Stimulated activated CD4-positive, alpha-beta T cell treated with anti-CD3 and anti-CD28 coated beads, Interleukin-1b, Interleukin-23, amount 100 ng/mL, for 48 hours (primary cell): ENCODE results near the gene AQP6.
"Not testable (repeated sequence)": the region's sequence is repeated elsewhere in the genome, so short reads cannot be mapped to it uniquely, and the experiment has no call there.

Experiments
- DNase-seq: peaks from one replicate; pipeline ENCODE4 v3.0.0-alpha.2; 2020

The AQP6 gene

DNA sequence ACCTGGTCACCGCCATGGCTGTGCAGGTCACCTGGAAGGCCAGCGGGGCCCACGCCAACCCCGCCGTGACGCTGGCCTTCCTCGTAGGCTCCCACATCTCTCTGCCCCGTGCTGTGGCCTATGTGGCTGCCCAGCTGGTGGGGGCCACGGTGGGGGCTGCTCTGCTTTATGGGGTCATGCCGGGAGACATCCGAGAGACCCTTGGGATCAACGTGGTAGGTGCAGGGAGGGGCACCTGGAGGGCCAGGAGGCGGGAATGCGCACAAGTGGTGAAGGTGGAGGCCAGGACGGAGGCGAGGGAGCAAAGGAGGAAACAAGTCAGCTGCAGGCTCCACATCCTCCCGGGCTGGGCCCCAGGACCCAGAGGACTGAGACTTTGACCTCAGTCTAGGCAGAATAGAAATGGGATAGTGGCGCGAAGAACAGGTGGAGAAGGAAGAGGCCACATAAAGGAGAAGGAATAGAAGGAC, 649 bp downstream of the AQP6 start:
- no peak for DNase-seq

DNA sequence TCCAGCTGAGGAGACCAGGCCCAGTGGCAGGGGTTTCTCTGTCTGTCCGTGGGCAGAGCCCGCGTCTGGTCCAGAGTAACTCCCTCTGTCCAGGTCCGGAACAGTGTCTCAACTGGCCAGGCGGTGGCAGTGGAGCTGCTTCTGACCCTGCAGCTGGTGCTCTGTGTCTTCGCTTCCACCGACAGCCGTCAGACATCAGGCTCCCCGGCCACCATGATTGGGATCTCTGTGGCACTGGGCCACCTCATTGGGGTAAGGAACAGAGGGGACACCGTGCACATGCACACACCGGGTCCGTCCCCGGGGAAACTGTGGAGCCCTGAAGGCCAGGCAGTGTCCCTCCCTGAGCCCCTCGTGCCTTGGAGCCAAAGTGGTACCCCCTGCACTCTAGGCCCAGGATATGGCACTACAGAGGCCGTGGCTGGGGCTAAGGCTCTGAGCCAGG, 1.5 kb downstream of the AQP6 start:
- DNase-seq = no peak

DNA sequence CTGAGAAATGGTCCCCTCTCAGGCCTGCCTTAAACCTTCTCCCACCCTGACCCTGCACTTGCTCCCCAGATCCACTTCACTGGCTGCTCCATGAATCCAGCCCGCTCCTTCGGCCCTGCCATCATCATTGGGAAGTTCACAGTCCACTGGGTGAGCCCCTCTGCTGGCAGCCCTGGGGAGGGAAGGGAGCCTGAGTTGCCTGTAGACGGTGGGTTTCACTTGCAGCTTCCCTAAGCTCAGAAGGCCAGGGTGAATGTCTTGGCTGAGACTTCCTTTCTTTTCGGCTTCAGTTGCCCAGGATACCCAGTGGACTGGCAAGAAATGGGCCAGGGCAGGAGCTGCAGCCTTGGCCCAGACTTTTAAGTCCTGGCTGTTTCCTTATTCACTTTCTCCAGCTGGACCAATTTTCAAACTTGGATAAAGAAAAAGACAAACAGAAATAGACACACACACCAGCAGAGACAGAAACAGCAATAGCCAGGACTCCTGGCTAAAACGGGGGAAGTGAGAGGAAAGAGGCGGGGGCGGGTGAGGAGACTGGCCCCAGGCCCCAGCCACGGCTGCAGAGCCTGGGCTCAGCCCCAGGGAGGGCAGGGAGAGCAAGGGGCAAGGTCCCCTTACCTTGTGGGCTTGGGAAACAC, 2.0 kb downstream of the AQP6 start:
- no peak for DNase-seq

DNA sequence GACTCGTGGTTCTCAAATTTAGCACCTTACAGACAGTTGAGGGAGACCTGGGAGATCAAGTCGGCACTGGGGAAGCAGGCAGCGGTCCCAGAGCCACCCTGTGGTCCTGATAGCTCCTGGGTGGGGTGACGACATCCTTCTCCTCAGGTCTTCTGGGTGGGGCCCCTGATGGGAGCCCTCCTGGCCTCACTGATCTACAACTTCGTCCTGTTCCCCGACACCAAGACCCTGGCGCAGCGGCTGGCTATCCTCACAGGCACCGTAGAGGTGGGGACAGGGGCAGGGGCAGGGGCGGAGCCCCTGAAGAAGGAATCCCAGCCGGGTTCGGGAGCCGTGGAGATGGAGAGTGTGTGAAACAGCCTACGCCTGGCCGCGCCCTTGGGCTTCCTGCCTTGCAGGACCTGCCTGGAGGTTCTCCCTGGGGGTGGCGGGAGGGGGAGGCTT, 2.6 kb downstream of the AQP6 start:
- no peak for DNase-seq

DNA sequence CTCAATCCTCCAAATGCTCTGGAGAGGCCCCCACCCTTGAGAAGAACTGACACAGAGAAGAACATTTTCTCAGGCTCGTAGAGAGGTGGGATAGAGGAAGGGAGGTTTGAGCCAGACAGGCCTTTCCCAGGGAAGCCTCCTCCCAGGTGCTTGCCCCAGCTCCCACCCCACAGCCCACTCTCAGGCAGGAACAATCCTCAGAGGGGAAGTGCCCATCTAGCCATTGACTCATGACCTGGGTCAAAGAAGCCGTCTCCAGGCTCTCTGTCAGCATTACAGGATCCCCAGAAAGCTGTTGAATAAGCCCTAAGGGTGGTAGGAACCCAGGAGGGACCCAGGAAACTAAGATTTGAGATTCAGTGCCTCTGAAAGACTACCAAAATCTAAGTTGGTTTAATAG, 3.8 kb downstream of the AQP6 start:
- no peak for DNase-seq

DNA sequence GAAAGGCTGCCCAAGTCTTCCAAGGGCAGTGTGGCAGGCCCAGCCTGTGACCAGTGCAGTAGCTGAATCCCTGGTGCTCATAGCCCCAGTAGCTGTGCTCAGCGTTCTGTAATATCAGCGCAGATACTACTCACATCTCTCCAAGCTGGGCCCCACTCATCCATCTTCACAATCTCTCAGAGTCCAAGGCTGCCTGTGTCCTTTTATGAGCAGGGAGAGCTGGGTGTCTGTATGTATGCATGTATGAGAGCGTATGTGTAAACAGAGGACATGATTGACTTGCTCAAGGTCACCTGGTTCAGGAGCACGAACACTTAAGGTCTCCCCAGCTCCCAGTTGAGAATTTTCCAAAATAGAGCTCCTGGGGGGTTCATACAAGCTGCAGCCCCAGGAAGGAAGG, 5.4 kb downstream of the AQP6 start:
- DNase-seq = no peak

DNA sequence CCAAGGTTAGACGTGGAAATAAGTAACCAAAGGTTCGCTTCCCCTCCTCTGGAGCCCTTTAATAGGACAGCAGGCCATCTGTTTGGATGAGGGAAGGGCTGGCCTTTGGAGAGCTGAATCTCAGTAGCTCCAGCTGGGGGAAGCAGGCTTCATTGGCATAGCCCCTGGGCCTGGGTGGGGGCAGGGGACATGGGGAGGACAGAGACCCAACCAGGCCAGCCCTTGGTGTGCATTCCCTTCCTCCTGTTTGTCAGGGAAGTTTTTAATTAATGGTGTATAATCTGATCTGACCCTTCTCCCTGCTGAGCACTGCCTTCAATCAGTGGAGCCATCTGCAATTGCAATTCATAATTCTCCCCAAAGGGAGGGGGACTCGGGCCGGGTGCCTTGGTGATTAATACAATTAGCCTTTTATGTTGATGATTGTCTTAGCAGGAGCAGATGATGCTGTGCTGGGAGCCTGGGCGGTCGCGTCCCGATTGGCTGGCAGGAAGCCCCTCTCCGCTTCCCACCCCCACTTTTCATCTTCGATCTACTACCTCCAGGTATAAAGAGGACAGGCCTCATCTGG, 6.4 kb downstream of the AQP6 start:
- DNase-seq = no peak

DNA sequence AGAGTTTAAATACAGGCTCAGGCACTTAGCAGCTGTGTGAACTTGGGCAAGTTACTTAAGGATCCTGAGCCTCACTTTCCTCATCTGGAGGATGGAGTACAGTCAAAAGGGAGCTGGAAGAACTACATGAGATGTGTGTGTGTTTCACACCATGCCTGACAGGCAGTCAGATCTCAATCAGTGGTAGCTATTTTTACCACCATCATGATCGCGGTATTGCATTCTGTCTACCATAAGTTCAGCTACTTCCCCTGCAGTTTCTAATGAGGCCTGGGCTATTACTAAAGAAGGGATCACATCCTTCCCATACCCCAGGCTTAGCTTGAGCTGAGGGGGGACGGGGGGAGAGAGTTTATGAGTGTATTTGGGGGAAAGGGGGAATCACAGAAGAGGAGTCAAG, 7.0 kb downstream of the AQP6 start:
- DNase-seq = no peak

DNA sequence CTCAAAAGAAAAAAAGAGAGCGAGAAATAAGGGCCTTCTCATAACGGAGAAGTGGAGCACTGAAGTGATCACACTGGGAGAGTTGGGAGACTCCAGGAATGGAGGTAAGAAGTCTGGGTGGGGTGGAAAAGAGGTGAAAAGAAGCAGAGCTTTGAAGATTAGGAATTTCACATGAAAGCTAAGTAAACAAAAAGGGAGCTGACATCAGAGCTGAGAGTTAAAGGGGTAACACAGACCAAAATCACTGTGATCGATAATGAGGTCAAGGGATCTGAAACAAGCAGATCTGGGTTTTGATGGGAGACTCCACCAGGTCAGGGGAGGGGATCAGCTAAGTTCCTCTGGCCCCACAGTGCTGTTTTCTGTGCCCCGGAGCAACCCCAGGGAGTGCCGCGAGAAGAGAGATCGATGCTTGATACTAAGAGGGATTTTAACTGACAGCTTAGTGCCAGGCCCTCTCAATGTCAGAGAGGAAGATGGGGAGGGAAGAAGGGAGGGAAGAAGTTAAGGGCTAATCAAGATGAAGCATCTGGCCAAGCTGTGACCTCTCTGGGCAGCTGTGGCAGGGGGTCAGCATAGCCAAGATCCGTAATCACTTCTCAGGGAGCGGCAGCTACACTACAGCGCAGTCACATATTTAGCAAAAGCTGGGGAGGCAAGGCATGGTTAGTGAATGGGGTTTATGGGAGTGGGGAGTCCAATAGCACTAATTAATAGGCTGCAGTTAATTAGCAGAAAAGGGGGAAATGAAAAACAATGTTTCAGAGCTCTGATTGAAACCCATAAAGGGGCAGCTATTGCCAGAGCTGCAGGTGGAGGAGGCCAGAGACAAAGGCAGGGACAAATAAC, 8.0 kb downstream of the AQP6 start:
- no peak for DNase-seq

DNA sequence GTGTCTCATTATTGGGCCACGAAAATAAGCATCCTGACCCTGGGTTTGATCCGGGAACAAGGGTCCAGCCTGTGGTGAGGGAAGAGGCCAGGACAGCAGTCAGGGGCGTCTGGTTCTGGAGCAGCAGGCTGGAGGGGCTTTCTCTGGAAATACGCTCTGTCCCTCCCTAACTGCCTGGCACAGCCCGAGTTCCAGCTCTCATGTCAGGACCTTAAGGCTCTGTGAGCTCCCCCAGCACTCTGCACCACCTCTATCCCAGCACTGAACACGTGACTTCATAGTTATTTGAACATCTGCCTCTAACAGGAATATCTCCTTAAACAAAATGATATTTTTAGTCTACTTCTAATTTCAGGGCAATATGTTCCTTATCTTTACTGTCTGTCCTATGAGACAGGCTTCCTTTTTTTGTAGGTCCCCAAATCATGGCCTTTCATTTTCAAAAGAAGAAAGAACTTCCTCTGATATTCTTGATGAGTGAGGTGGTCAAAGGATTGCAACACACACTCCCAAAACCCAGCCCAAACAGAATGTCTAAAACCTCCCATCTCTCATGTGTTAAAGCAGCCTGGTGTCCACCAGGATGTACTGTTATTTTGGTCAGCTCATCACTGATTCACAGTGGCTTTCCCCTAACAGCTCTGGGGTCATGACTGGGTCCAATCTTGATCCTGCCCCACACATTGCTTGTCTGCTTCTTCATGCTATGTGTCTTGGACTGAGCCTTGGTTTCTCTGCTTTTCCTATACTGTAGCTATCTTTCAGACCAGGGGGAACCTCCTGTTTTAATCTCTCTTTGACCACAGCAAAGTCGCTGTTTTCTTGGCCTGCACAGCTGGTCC, 9.7 kb downstream of the AQP6 start:
- DNase-seq = no peak

DNA sequence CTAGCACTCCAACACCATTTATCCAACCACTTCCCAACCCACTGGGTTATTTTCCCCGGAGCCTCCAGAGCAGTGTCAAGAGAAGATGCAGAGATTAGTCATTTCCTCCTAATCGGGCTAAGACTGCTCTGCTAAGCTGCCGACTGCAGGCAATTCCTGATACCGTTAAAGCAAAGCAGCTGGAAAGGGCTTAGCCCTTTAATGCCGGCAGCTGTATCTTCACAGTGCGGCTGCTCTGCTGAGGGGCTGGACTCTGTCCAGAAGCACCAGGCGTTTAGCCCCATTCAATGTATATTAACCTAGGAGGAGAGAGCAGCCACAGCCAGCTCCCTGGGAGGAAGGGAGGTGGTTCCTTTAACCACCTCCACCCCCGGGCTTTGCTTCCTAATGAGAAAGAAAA, 11.1 kb downstream of the AQP6 start:
- DNase-seq = no peak

DNA sequence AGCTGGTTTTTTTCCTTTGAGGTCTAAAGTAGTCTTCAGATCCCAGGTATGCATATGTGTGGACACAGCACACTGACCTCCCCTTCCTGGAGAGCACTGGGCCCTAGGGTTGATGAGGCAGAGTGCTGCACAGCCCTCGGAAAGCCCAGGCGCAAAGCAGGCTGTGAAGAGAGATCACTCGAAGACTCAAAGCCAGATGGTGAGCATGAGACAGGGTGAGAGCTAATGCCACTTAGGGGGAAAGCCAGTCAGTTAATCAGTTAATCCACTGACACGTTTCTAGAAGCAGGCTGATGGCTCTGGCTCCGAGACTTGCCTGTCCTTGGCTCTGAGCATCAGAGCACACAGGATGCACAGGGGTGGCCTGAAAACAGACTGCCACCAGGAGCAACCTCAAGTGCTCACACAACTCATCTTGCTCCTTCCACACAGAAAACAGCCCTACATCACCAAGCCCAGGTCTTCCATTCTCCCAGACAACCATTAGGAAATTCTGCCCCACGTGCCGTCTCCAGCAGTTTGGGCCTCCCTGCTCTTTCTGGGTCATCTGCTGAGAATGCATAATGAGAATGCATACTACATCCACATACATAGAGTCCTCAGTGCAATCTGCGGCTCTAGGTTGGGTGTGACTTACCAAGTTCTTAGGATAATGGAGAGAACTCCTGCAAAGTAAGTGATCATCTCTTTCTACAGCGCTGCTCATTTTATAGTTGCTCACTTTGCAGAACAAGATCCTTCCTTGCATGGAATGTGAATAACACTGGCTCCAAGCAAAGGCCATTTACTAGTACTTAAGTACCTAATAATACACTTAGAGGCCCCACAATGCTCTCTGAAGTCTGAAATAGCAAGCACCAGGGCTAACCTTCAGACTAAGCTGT, 12.0 kb downstream of the AQP6 start:
- DNase-seq = no peak

DNA sequence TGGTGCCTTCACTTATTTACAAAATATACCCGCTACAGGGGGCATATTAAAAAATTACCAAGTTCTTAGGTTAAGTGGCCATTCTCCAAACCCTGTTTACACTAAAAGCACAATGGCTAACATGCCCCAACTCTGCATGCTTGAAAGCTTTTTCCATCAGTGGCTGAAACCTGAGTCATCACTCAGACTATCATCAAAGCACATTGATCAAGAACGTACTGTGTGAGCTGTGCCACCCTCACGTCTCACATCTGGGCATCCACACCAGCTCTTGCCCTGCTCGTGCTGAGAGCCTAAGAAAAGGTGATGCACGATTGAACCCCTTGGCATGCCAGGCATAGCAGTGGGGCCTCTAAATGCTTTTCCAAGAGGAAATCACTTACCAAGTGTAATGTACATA, 13.2 kb downstream of the AQP6 start:
- DNase-seq = no peak

DNA sequence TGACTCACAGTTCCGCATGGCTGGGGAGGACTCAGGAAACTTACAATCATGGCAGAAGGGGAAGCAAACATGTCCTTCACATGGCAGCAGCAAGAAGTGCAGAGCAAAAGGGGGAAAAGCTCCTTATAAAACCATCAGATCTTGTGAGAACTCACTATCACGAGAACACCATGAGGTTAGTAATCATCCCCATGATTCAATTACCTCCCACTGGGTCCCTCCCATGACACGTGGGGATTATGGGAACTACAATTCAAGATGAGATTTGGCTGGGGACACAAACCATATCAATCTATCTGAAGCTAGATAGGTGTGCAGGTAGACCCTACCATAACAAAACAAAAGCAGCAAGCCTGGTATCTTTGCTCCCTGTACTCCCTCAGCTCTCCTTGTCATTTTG, 13.7 kb downstream of the AQP6 start:
- DNase-seq = not testable (repeated sequence)

DNA sequence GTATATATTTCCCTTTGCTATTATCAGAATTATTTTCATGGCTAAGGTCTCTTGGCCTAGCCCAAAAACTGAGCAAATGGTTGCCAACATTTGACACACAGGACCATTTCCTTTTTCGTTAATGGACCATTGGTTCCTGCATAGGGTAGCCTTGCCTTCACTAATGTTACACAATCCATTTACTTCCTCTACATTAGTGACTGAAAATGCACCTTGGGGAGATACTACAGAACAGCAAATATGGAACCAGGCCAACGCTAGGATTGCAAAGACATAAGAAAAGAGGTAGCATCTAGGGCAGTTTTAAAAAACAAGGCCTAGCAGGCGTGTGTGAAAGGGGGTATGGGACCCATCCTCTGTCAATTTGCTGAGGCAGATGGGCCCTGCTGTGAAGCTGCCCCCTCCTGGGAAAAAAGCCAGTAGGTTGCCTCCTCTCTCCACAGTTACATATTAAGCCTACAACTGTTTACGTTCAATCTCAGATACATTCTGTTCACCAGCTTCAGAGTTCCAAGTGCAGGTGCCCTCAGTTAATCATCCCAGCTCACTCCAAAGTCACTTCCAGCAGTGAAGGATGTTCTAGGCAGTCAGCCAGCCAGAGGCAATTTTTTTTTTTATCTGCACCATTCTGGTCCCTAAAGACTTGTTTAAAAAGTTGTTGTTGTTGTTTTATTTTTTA, 15.0 kb downstream of the AQP6 start:
- DNase-seq = no peak

DNA sequence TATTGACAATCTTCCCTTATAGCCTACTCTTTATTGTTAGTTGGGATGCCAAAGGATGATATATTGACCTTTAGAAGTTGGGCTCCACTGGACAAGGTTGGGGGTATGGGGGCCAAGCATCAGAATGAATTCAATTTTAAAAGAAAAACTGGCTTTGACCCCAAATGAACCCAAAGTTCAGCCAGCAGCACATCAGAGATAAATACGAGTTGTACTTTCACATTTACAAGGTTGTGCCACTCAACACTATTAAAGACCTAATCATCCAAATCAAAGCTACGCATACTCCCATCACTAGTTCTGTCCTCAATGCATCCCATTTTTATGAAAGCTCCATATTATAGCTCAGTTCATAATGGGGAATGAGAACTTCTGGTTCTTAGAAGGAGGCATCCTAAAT, 16.7 kb downstream of the AQP6 start:
- not testable (repeated sequence) for DNase-seq

DNA sequence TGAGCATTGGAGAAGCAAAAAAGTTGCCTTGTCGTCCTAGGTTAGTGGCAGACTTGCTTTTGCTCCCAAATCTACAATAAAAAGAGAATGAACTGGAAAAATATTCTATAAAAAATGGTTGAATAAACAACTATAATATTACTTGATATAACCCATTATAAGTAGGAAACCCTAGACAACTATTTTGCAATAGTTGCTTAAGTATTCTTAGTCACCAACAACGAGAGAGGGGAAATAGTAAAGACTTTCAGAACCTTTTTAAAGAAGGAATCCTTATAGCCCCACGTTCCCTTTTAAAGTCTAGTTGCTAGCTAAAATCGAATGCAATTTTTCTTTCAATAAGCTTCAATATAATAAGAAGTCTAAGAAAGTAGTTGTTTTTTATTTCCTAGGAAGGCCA, 17.5 kb downstream of the AQP6 start:
- no peak for DNase-seq

DNA sequence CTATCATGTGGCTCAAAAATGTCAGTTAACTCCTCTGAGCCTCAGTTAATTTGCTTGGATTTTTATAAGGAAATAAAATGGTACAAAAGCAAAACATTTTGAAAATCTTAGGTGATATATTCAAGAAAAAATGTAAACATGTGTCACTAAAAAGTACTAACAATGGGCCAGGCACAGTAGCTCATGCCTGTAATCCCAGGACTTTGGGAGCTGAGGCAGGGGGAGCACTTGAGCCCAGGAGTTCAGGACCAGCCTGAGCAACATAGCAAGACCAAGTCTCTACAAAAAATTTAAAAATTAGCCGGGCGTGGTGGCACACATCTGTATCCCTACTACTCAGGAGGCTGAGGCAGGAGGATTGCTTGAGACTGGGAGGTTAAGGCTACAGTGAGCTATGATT, 25.7 kb downstream of the AQP6 start:
- DNase-seq = no peak

DNA sequence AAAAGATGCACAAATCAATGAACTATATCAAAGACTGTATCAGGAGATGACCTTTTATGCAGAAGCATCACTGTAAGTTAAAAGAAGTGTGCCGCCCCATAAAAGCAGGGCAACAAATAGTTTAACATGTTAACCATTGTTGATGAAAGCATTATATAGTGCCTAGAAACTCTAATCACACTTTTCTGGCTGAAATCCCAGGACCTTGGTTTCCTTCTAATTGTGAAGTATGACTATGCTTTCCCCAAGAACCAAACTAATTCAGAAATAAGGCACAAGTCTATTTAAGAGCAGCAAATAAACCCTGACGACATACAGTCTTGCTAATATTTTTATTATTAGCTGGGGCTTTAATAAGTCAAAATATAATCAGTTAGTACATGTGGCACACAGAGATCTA, 30.8 kb downstream of the AQP6 start:
- no peak for DNase-seq

DNA sequence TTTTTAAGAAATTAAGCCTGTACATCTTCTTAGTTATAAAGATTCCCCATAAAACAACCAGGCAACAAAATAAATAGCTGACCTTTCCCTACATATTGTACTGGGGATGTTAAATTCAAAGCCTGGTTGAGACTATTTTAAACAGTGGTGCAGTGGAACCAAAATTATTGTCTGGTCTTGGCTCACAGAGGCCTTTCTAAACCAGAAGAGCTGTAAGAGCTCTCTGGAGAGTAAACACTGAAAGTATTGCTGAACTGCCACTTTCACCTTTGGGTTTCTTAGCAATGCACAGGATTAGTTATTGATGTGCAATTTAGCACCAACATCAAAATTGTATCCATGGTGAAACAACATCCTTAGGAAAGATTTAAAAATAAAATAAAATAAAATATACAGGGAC, 31.9 kb downstream of the AQP6 start:
- no peak for DNase-seq

DNA sequence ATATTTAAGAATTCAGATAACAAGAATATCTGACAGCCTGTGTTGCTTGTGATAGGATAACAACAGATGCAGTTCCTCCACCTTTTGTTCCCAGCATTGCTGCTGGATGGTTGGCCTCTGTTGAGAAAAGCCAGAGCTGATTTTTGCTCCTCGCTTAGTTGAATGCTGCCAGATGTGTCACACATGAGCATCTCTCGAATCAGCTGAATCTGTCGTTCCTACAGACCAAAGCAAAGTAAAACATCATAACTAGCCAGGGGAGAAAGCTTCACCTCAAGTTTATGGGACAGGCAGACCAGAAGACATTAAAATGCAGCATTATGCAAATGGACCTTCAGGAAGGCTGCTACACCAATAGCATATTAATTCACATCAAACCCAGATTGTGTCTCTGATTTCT, 32.4 kb downstream of the AQP6 start:
- no peak for DNase-seq

DNA sequence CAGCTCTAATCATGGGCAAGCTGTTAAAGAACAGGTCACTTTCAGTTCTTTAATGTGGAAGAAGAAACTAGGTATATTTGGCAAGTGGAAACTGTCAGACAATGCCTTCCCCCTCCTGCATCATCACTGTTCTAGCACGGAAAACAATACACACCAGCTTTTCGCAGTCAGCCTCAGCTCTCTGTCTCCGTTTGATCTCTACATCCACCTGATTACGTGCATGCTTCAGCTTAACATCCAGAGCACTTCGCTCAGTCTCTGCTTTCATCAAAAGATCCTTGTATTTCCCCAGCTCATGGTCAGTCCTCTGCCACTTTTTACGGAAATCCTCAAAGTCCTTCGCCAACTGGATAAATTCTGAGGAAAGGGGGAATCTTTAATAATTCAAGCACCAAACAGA, 33.5 kb downstream of the AQP6 start:
- no peak for DNase-seq
